ENCODE measurements around the gene MICA. TPM values are rescaled to one million over a fixed set of nuclear protein-coding genes. Genes with fewer than 3 reads are reported as not detected.

Gene MICA
- total RNA-seq, 1 experiment from 2014 or later, result 41.2 TPM

DNA sequence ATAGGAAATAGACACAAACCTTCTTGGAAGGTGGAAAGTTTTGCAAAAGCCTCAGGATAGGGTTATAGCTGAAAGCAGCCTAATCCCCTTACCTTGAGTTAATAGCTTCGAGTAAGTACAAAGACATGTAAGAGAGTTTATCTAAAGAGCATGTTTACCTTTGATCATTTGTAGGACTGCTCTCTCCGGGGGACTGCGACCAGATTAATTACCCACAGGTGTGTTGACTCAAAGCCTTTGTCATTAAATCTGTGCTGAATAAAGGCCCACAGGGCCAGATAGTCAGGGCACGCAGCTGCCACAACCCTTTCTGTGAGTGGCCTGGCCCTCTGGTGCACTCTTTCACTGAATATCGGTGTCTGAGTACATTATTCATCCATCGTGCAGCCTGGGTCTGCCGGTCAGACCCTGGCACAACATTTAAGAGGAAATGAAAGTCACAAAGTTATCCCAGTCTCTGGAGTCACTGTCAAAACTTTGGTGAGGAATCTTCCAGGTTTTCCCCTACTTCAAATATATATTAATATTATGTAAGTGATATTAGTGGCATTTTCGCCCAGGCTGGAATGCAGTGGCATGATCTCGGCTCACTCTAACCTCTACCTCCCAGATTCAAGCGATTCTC lies 5.4 kb upstream of the MICA start:
- DNase-seq (ENCODE audit: low spot score), result no peak
- CTCF ChIA-PET, result no interaction called here
- Histone ChIP-seq H3K4me3 (ENCODE audit: low read depth, low read length, poor library complexity, severe bottlenecking) (no peak overlapping the region), H3K4me1 (ENCODE audit: insufficient read depth, low read length, poor library complexity, severe bottlenecking) (peaks cover 20% of the 10 kb centered on the region), H3K9me3 (ENCODE audit: low read depth, low read length, poor library complexity, severe bottlenecking) (no peaks in the 10 kb centered on the region), H3K27ac (ENCODE audit: low read depth, low read length, poor library complexity, severe bottlenecking) (no peak overlapping the region), H3K36me3 (ENCODE audit: insufficient read depth, low read length, poor library complexity, severe bottlenecking) (no peaks in the 10 kb centered on the region), H3K27me3 (replicated peaks; ENCODE audit: insufficient read depth, low read depth, low read length, poor library complexity) (no peaks in the 10 kb centered on the region)
- BruUV-seq (replicated peaks), result no TSS peak
- intact Hi-C loops (cut with micrococcal nuclease; ENCODE audit: unreplicated experiment), result loop anchor here (2.0 kb wide), 1 partner anchor 201 kb away; no protein-coding TSS in a partner anchor
- POLR2A ChIA-PET (ENCODE audit: low non-redundant PET), result no interaction called here
- TF ChIP-seq EZH2 (IDR thresholded peaks at IDR 0.05; ENCODE audit: borderline replicate concordance, low read depth, low read length, poor library complexity, severe bottlenecking), result no peak
- TF ChIP-seq, protein P1, sequence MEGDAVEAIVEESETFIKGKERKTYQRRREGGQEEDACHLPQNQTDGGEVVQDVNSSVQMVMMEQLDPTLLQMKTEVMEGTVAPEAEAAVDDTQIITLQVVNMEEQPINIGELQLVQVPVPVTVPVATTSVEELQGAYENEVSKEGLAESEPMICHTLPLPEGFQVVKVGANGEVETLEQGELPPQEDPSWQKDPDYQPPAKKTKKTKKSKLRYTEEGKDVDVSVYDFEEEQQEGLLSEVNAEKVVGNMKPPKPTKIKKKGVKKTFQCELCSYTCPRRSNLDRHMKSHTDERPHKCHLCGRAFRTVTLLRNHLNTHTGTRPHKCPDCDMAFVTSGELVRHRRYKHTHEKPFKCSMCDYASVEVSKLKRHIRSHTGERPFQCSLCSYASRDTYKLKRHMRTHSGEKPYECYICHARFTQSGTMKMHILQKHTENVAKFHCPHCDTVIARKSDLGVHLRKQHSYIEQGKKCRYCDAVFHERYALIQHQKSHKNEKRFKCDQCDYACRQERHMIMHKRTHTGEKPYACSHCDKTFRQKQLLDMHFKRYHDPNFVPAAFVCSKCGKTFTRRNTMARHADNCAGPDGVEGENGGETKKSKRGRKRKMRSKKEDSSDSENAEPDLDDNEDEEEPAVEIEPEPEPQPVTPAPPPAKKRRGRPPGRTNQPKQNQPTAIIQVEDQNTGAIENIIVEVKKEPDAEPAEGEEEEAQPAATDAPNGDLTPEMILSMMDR (conservative IDR thresholded peaks at IDR 0.05; ENCODE audit: low read depth, low read length), result no peak

GRCh38 chr6:31399589-31400466 lies 3.6 kb upstream of the MICA start:
- DNase-seq (ENCODE audit: low spot score), result peak; percentile 92
- H3K4me1 ChIP-seq (ENCODE audit: insufficient read depth, low read length, poor library complexity, severe bottlenecking), result peaks cover 22% of the 10 kb centered on the region
- TF ChIP-seq, protein P1 (conservative IDR thresholded peaks at IDR 0.05; ENCODE audit: low read depth, low read length), result peak; percentile 98
- no peak for TF ChIP-seq EZH2 (IDR thresholded peaks at IDR 0.05; ENCODE audit: borderline replicate concordance, low read depth, low read length, poor library complexity, severe bottlenecking)
- peak overlapping the region; percentile 86 for H3K27ac ChIP-seq (ENCODE audit: low read depth, low read length, poor library complexity, severe bottlenecking)
- no peaks in the 10 kb centered on the region for H3K36me3 ChIP-seq (ENCODE audit: insufficient read depth, low read length, poor library complexity, severe bottlenecking)
- BruUV-seq (replicated peaks), result no TSS peak
- H3K9me3 ChIP-seq (ENCODE audit: low read depth, low read length, poor library complexity, severe bottlenecking), result no peaks in the 10 kb centered on the region
- POLR2A ChIA-PET (ENCODE audit: low non-redundant PET), result interaction anchor here (0.7 kb wide), 1 partner anchor 254 kb away, joined by 3 read pairs; no protein-coding TSS in a partner anchor
- no peaks in the 10 kb centered on the region for H3K27me3 ChIP-seq (replicated peaks; ENCODE audit: insufficient read depth, low read depth, low read length, poor library complexity)
- intact Hi-C loops (cut with micrococcal nuclease; ENCODE audit: unreplicated experiment), result loop anchor here (2.0 to 5.0 kb wide), 2 partner anchors 92 to 199 kb away; no protein-coding TSS in a partner anchor
- peak overlapping the region; percentile 76 for H3K4me3 ChIP-seq (ENCODE audit: low read depth, low read length, poor library complexity, severe bottlenecking)
- CTCF ChIA-PET, result interaction anchor here (0.6 to 0.9 kb wide), 9 partner anchors 9 to 1173 kb away, joined by 3 to 5 read pairs (median 3); partner anchors contain the start of genes LSM2 and MDC1

GRCh38 chr6:31400467-31401289 lies 2.7 kb upstream of the MICA start:
- POLR2A ChIA-PET (ENCODE audit: low non-redundant PET), result interaction anchor here (0.6 to 0.7 kb wide), 2 partner anchors 136 to 591 kb away, joined by 4 to 5 read pairs; no protein-coding TSS in a partner anchor
- Histone ChIP-seq H3K4me1 (ENCODE audit: insufficient read depth, low read length, poor library complexity, severe bottlenecking) (peaks cover 22% of the 10 kb centered on the region), H3K27me3 (replicated peaks; ENCODE audit: insufficient read depth, low read depth, low read length, poor library complexity) (no peaks in the 10 kb centered on the region), H3K9me3 (ENCODE audit: low read depth, low read length, poor library complexity, severe bottlenecking) (no peaks in the 10 kb centered on the region), H3K27ac (ENCODE audit: low read depth, low read length, poor library complexity, severe bottlenecking) (peak overlapping the region; percentile 86), H3K4me3 (ENCODE audit: low read depth, low read length, poor library complexity, severe bottlenecking) (peak overlapping the region; percentile 76), H3K36me3 (ENCODE audit: insufficient read depth, low read length, poor library complexity, severe bottlenecking) (no peaks in the 10 kb centered on the region)
- TF ChIP-seq, protein P1 (conservative IDR thresholded peaks at IDR 0.05; ENCODE audit: low read depth, low read length), result no peak
- TF ChIP-seq EZH2 (IDR thresholded peaks at IDR 0.05; ENCODE audit: borderline replicate concordance, low read depth, low read length, poor library complexity, severe bottlenecking), result no peak
- CTCF ChIA-PET, result interaction anchor here (0.7 to 0.9 kb wide), 2 partner anchors 42 to 183 kb away, joined by 3 to 4 read pairs; no protein-coding TSS in a partner anchor
- BruUV-seq (replicated peaks), result TSS peak; percentile 51
- peak; percentile 82 for DNase-seq (ENCODE audit: low spot score)
- intact Hi-C loops (cut with micrococcal nuclease; ENCODE audit: unreplicated experiment), result loop anchor here (5.0 kb wide), 1 partner anchor 92 kb away; no protein-coding TSS in a partner anchor

Data from A673 (cell line).